NB4 (cell line): ENCODE results near the gene DCTN5.
"Not testable (repeated sequence)": the region's sequence is repeated elsewhere in the genome, so short reads cannot be mapped to it uniquely, and the experiment has no call there.

ENCODE experiments used
- CTCF ChIP-seq: IDR thresholded peaks from one replicate; pipeline ENCODE4 v1.5.1; 2012; ENCODE audit warnings: low read depth, low read length
- MYC ChIP-seq: IDR thresholded peaks from 2 replicates; pipeline ENCODE4 v1.6.1; 2011; ENCODE audit warnings: low read depth, low read length
- POLR2A ChIP-seq: IDR thresholded peaks from 2 replicates; pipeline ENCODE4 v1.6.1; 2011; ENCODE audit warnings: mild to moderate bottlenecking; ENCODE audit not compliant: insufficient read length; ENCODE audit errors: extremely low read depth
- TF ChIP-seq, protein P1 (sequence below): IDR thresholded peaks from 2 replicates; pipeline ENCODE4 v1.6.1; 2011; ENCODE audit warnings: low read depth, low read length

- TF ChIP-seq CTCF, MYC, POLR2A: not testable (repeated sequence)
- TF ChIP-seq, protein P1, sequence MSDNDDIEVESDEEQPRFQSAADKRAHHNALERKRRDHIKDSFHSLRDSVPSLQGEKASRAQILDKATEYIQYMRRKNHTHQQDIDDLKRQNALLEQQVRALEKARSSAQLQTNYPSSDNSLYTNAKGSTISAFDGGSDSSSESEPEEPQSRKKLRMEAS: not testable (repeated sequence)
Measured at GRCh38 chr16:23631874-23632273, 9.4 kb upstream of the DCTN5 start.
